Measurements from ENCODE around the gene DOCK9.

The DOCK9 gene

GRCh38 chr13:98977568-98978265, at the start of gene DOCK9:
Gene DOCK9 (minus strand): TSS chr13:98978064. CDS start chr13:98977909, 155 bp downstream.
- no peak for DNase-seq

GRCh38 chr13:99027260-99027659, 49.4 kb upstream of the DOCK9 start:
- DNase-seq, result no peak

- no peak for DNase-seq
Observed at GRCh38 chr13:99022941-99023340, 45.1 kb upstream of the DOCK9 start.

- DNase-seq, result no peak
Observed at GRCh38 chr13:99018418-99019180, 40.7 kb upstream of the DOCK9 start.

GRCh38 chr13:99015606-99016490, 38.0 kb upstream of the DOCK9 start:
- DNase-seq, result no peak

GRCh38 chr13:99014522-99014921, 36.7 kb upstream of the DOCK9 start:
- peak; percentile 32 for DNase-seq

GRCh38 chr13:99013951-99014350, 36.1 kb upstream of the DOCK9 start:
- no peak for DNase-seq

- DNase-seq, result no peak
Observed at GRCh38 chr13:99012539-99012938, 34.7 kb upstream of the DOCK9 start.

- DNase-seq, result no peak
Observed at GRCh38 chr13:99009987-99010551, 32.2 kb upstream of the DOCK9 start.

- DNase-seq, result peak; percentile 34
Observed at GRCh38 chr13:99008577-99008976, 30.7 kb upstream of the DOCK9 start.

GRCh38 chr13:99007414-99007986, 29.6 kb upstream of the DOCK9 start:
- no peak for DNase-seq

GRCh38 chr13:99005609-99006008, 27.7 kb upstream of the DOCK9 start:
- DNase-seq, result no peak

- no peak for DNase-seq
Observed at GRCh38 chr13:99004978-99005377, 27.1 kb upstream of the DOCK9 start.

- DNase-seq, result peak; percentile 25
Observed at GRCh38 chr13:99003851-99004471, 26.1 kb upstream of the DOCK9 start.

- no peak for DNase-seq
Observed at GRCh38 chr13:99003186-99003585, 25.3 kb upstream of the DOCK9 start.

GRCh38 chr13:99002172-99002710, 24.4 kb upstream of the DOCK9 start:
- no peak for DNase-seq

GRCh38 chr13:99000137-99000536, 22.3 kb upstream of the DOCK9 start:
- no peak for DNase-seq

GRCh38 chr13:98999639-98999952, 21.7 kb upstream of the DOCK9 start:
- no peak for DNase-seq

GRCh38 chr13:98998831-98999638, 21.2 kb upstream of the DOCK9 start:
- DNase-seq, result no peak

- DNase-seq, result no peak
Observed at GRCh38 chr13:98997738-98998641, 20.1 kb upstream of the DOCK9 start.
